ENCODE measurements around the gene NCL.
"Not testable (repeated sequence)": the region's sequence is repeated elsewhere in the genome, so short reads cannot be mapped to it uniquely, and the experiment has no call there.

The NCL gene

GRCh38 chr2:231429901-231430300, 34.4 kb downstream of the NCL start:
- no peak for DNase-seq

- no peak for DNase-seq
Observed at GRCh38 chr2:231429152-231429551, 35.1 kb downstream of the NCL start.

- DNase-seq = no peak
Observed at GRCh38 chr2:231427116-231427515, 37.2 kb downstream of the NCL start.

GRCh38 chr2:231425811-231426703, 38.2 kb downstream of the NCL start:
- peak in 1 of 2 donors; percentile 34 for DNase-seq

GRCh38 chr2:231425291-231425810, 38.9 kb downstream of the NCL start:
- DNase-seq = no peak

GRCh38 chr2:231423176-231423575, 41.1 kb downstream of the NCL start:
- DNase-seq = no peak

GRCh38 chr2:231422056-231422455, 42.2 kb downstream of the NCL start:
- no peak for DNase-seq

- no peak for DNase-seq
Observed at GRCh38 chr2:231421051-231421580, 43.2 kb downstream of the NCL start.

- no peak for DNase-seq
Observed at GRCh38 chr2:231418820-231419640, 45.3 kb downstream of the NCL start.

GRCh38 chr2:231415029-231415428, 49.3 kb downstream of the NCL start:
- no peak for DNase-seq

GRCh38 chr2:231413921-231414476, 50.3 kb downstream of the NCL start:
- no peak for DNase-seq

GRCh38 chr2:231413456-231413855, 50.8 kb downstream of the NCL start:
- DNase-seq = no peak

- no peak for DNase-seq
Observed at GRCh38 chr2:231412618-231412963, 51.7 kb downstream of the NCL start.

- peak; percentile 56 to 77 for DNase-seq
Observed at GRCh38 chr2:231411831-231412617, 52.3 kb downstream of the NCL start.

GRCh38 chr2:231411237-231411636, 53.0 kb downstream of the NCL start:
- no peak for DNase-seq

GRCh38 chr2:231410293-231411004, 53.8 kb downstream of the NCL start:
- no peak for DNase-seq

- no peak for DNase-seq
Observed at GRCh38 chr2:231409776-231410175, 54.5 kb downstream of the NCL start.

- DNase-seq = not testable (repeated sequence)
Observed at GRCh38 chr2:231408304-231408703, 56.0 kb downstream of the NCL start.

- not testable (repeated sequence) for DNase-seq
Observed at GRCh38 chr2:231407686-231408085, 56.6 kb downstream of the NCL start.

GRCh38 chr2:231405601-231406367, 58.5 kb downstream of the NCL start:
- not testable (repeated sequence) for DNase-seq

- not testable (repeated sequence) for DNase-seq
Observed at GRCh38 chr2:231404183-231404578, 60.1 kb downstream of the NCL start.
